ENCODE data around the gene RNPS1.

Gene RNPS1

DNA sequence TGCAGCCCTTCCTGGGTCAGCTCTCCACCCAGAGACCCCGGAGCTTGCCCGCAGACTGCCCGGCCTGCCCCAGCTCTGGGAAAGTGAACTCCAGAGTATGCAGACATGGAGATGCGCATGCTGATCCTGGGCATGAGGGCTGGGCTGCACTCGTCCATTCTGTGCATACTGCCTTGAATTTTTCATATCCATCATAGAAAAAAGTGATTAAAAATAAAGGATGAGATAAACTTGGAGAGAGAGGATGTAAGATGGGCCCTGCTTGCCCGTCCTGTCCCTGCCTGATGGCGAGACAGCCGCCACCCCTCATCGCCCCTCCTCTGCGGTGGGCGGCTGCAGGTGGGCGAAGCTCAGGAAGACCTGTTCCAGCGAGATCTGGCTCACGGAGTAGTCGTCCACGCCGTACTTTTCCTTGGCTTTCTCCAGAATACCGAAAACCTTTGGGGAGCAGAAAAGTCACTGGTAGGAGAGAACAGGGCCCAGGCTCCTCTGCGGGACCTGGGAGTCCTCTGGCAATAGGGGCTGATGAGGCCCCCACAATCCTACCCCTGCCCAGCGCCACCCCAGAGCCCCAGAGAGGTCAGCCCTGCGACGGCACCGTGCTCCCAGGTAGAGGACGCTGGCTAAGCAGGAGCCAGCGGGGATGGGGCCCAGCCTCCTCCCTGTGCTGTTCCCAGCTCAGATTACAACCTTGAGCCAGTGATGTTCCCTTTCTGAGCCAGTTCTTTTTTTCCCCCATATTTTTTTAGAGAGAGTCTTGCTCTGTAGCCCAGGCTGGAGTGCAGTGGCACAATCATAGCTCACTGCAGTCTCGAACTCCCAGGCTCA is 8.7 kb upstream of the RNPS1 start:
- TF ChIP-seq GABPA (IDR thresholded peaks at IDR 0.05; ENCODE audit: low read depth) (no peak), SPI1 (IDR thresholded peaks at IDR 0.05; ENCODE audit: borderline replicate concordance, low read depth) (no peak), POLR2AphosphoS5 (IDR thresholded peaks at IDR 0.05; ENCODE audit: low read depth) (no peak)
- TF ChIP-seq, protein P1, sequence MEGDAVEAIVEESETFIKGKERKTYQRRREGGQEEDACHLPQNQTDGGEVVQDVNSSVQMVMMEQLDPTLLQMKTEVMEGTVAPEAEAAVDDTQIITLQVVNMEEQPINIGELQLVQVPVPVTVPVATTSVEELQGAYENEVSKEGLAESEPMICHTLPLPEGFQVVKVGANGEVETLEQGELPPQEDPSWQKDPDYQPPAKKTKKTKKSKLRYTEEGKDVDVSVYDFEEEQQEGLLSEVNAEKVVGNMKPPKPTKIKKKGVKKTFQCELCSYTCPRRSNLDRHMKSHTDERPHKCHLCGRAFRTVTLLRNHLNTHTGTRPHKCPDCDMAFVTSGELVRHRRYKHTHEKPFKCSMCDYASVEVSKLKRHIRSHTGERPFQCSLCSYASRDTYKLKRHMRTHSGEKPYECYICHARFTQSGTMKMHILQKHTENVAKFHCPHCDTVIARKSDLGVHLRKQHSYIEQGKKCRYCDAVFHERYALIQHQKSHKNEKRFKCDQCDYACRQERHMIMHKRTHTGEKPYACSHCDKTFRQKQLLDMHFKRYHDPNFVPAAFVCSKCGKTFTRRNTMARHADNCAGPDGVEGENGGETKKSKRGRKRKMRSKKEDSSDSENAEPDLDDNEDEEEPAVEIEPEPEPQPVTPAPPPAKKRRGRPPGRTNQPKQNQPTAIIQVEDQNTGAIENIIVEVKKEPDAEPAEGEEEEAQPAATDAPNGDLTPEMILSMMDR (IDR thresholded peaks at IDR 0.05; ENCODE audit: insufficient read depth, low read length) = no peak
- TF ChIP-seq, protein P2, sequence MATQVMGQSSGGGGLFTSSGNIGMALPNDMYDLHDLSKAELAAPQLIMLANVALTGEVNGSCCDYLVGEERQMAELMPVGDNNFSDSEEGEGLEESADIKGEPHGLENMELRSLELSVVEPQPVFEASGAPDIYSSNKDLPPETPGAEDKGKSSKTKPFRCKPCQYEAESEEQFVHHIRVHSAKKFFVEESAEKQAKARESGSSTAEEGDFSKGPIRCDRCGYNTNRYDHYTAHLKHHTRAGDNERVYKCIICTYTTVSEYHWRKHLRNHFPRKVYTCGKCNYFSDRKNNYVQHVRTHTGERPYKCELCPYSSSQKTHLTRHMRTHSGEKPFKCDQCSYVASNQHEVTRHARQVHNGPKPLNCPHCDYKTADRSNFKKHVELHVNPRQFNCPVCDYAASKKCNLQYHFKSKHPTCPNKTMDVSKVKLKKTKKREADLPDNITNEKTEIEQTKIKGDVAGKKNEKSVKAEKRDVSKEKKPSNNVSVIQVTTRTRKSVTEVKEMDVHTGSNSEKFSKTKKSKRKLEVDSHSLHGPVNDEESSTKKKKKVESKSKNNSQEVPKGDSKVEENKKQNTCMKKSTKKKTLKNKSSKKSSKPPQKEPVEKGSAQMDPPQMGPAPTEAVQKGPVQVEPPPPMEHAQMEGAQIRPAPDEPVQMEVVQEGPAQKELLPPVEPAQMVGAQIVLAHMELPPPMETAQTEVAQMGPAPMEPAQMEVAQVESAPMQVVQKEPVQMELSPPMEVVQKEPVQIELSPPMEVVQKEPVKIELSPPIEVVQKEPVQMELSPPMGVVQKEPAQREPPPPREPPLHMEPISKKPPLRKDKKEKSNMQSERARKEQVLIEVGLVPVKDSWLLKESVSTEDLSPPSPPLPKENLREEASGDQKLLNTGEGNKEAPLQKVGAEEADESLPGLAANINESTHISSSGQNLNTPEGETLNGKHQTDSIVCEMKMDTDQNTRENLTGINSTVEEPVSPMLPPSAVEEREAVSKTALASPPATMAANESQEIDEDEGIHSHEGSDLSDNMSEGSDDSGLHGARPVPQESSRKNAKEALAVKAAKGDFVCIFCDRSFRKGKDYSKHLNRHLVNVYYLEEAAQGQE (IDR thresholded peaks at IDR 0.05; ENCODE audit: insufficient replicate concordance, low read depth) = no peak
- H3K27ac ChIP-seq (replicated peaks) = no peak overlapping the region
- no peaks in the 10 kb centered on the region for H3K27me3 ChIP-seq (ENCODE audit: insufficient read depth, poor library complexity, severe bottlenecking)
- H3K4me3 ChIP-seq (replicated peaks; ENCODE audit: insufficient read depth, low read length) = no peak overlapping the region
- DNase-seq (ENCODE audit: low read depth in 1 of 2, low spot score in 1 of 2) = no peak

DNA sequence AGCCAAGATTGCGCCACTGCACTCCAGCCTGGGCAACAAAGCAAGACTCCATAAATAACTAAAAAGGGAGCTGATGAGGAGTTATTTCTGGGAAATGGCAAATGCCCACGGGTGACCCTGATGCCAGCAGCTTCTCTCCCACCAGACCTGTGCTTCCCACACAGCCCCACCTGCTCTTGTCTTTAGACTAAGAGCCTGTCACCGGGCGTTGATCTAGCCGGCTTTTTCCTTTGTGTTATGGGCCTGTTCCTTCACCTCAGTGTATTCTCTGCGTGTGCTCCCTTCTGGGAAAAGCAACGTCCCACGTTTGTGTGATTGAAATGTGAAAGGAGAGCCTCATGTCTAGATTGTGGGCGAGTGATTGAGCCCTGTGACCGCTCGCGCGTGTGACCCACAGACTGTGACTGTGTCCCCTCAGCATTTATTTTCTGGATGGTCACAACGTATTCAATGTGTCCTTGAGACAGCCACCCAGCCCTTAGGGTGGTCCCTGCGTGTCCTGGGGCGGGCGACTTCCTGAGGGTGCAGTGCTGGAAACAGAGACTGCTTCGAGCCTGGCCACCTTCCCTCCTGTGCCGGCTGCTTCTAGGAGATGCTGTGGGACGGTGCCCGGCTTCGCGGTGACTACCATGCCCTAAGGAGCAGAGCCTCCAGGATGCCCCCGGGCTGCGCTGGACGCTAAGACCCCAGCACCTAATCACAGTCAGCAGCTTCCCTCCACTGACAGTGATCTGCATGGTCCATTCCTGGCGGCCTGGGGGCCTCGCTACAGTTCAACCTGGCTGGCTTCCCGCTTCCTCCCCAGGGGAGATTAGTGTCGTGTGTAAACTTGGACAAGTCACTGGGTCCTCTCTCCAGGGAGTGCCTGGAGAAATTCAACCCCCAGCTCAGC is 7.8 kb upstream of the RNPS1 start:
- no peak for TF ChIP-seq GABPA (IDR thresholded peaks at IDR 0.05; ENCODE audit: low read depth)
- TF ChIP-seq, protein P2 (IDR thresholded peaks at IDR 0.05; ENCODE audit: insufficient replicate concordance, low read depth) = no peak
- TF ChIP-seq SPI1 (IDR thresholded peaks at IDR 0.05; ENCODE audit: borderline replicate concordance, low read depth) = no peak
- TF ChIP-seq, protein P1 (IDR thresholded peaks at IDR 0.05; ENCODE audit: insufficient read depth, low read length) = no peak
- no peak for TF ChIP-seq POLR2AphosphoS5 (IDR thresholded peaks at IDR 0.05; ENCODE audit: low read depth)
- Histone ChIP-seq H3K27ac (replicated peaks) (no peak overlapping the region), H3K27me3 (ENCODE audit: insufficient read depth, poor library complexity, severe bottlenecking) (no peaks in the 10 kb centered on the region), H3K4me3 (replicated peaks; ENCODE audit: insufficient read depth, low read length) (no peak overlapping the region)
- no peak for DNase-seq (ENCODE audit: low read depth in 1 of 2, low spot score in 1 of 2)

DNA sequence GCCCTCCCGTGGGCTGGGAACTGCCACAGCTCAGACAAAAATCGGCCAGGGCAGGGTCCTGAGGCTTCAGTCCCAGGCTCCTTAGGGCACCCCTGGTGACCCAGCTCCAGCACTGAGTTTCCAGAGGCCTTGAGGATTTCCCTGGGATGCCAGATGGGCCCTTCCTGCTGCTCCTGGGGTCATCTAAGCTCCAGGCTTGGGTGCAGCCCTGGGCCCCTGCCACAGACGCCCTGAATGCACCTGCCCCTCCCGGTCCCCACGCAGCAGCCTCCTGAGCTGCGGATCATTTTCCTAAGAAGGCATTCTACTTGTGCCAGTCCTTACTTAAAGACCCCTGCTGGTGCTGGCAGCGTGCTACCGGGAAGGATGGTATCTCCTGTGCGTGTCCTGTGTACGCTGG is 6.0 kb upstream of the RNPS1 start:
- TF ChIP-seq POLR2AphosphoS5 (IDR thresholded peaks at IDR 0.05; ENCODE audit: low read depth) (no peak), SPI1 (IDR thresholded peaks at IDR 0.05; ENCODE audit: borderline replicate concordance, low read depth) (no peak), GABPA (IDR thresholded peaks at IDR 0.05; ENCODE audit: low read depth) (no peak)
- TF ChIP-seq, protein P2 (IDR thresholded peaks at IDR 0.05; ENCODE audit: insufficient replicate concordance, low read depth) = no peak
- TF ChIP-seq, protein P1 (IDR thresholded peaks at IDR 0.05; ENCODE audit: insufficient read depth, low read length) = no peak
- H3K27ac ChIP-seq (replicated peaks) = no peak overlapping the region
- no peaks in the 10 kb centered on the region for H3K27me3 ChIP-seq (ENCODE audit: insufficient read depth, poor library complexity, severe bottlenecking)
- H3K4me3 ChIP-seq (replicated peaks; ENCODE audit: insufficient read depth, low read length) = no peak overlapping the region
- no peak for DNase-seq (ENCODE audit: low read depth in 1 of 2, low spot score in 1 of 2)
